DOHH2 (cell line): ENCODE results near the gene TBC1D22A.

Experiments
- H3F3A ChIP-seq: fragments of 200-600 bp; sonication (generic), shearing (Covaris generic); 2 replicates; pipeline ENCODE4 v1.6.0; 2016; ENCODE audit warnings: antibody characterized with exemption, mild to moderate bottlenecking; ENCODE audit not compliant: control insufficient read depth, insufficient read depth
- H3K27ac ChIP-seq: fragments of 200-600 bp; sonication (generic); 2 replicates; pipeline ENCODE4 v1.5.1; 2014; ENCODE audit warnings: low read depth, mild to moderate bottlenecking, low read length, moderate library complexity
- H3K27me3 ChIP-seq: fragments of 200-600 bp; sonication (generic); 2 replicates; pipeline ENCODE4 v1.6.1; 2014; ENCODE audit warnings: mild to moderate bottlenecking, low read length, mixed read lengths; ENCODE audit not compliant: control insufficient read depth
- H3K36me3 ChIP-seq: fragments of 200-600 bp; sonication (generic); 2 replicates; pipeline ENCODE4 v1.6.1; 2014; ENCODE audit warnings: mild to moderate bottlenecking, low read length, moderate library complexity, mixed read lengths; ENCODE audit not compliant: control insufficient read depth
- H3K4me1 ChIP-seq: fragments of 200-600 bp; sonication (generic); 2 replicates; pipeline ENCODE4 v1.6.1; 2014; ENCODE audit warnings: mild to moderate bottlenecking, low read length, mixed read lengths; ENCODE audit not compliant: control insufficient read depth
- H3K4me2 ChIP-seq: fragments of 200-600 bp; sonication (generic); 2 replicates; pipeline ENCODE4 v1.6.0; 2014; ENCODE audit warnings: mild to moderate bottlenecking, low read length, moderate library complexity
- H3K4me3 ChIP-seq: fragments of 200-600 bp; sonication (generic); 2 replicates; pipeline ENCODE4 v1.5.1; 2014; ENCODE audit warnings: mild to moderate bottlenecking, low read length, mixed read lengths
- H3K79me2 ChIP-seq: fragments of 200-600 bp; sonication (generic); 2 replicates; pipeline ENCODE4 v1.6.1; 2014; ENCODE audit warnings: mild to moderate bottlenecking, low read length, mixed read lengths; ENCODE audit not compliant: control insufficient read depth
- H3K9me2 ChIP-seq: fragments of 200-600 bp; sonication (generic); replicated peaks from 2 replicates; pipeline ENCODE4 v1.6.1; 2014; ENCODE audit warnings: mild to moderate bottlenecking, low read length, mixed read lengths; ENCODE audit not compliant: control insufficient read depth
- H3K9me3 ChIP-seq: fragments of 200-600 bp; sonication (generic); 2 replicates; pipeline ENCODE4 v1.6.1; 2014; ENCODE audit warnings: antibody characterized with exemption, low read length, mixed read lengths; ENCODE audit not compliant: control insufficient read depth, insufficient read depth
- H4K20me1 ChIP-seq: fragments of 200-600 bp; sonication (generic); 2 replicates; pipeline ENCODE4 v1.6.0; 2014; ENCODE audit warnings: low read depth, mild to moderate bottlenecking, antibody characterized with exemption, low read length, moderate library complexity; ENCODE audit not compliant: control insufficient read depth, insufficient read depth
- EZH2phosphoT487 ChIP-seq: fragments of 200-600 bp; sonication (generic); IDR thresholded peaks from 2 replicates; pipeline ENCODE4 v1.6.1; 2017; ENCODE audit warnings: borderline replicate concordance, mild to moderate bottlenecking, antibody characterized with exemption, low read length, moderate library complexity, mixed read lengths
- TF ChIP-seq, protein P1 (sequence below): fragments of 200-600 bp; sonication (generic); IDR thresholded peaks from one replicate; pipeline ENCODE4 v1.5.1; 2014; ENCODE audit warnings: antibody characterized with exemption, mild to moderate bottlenecking, low read depth, low read length; ENCODE audit not compliant: poor library complexity, severe bottlenecking

TBC1D22A gene

DNA sequence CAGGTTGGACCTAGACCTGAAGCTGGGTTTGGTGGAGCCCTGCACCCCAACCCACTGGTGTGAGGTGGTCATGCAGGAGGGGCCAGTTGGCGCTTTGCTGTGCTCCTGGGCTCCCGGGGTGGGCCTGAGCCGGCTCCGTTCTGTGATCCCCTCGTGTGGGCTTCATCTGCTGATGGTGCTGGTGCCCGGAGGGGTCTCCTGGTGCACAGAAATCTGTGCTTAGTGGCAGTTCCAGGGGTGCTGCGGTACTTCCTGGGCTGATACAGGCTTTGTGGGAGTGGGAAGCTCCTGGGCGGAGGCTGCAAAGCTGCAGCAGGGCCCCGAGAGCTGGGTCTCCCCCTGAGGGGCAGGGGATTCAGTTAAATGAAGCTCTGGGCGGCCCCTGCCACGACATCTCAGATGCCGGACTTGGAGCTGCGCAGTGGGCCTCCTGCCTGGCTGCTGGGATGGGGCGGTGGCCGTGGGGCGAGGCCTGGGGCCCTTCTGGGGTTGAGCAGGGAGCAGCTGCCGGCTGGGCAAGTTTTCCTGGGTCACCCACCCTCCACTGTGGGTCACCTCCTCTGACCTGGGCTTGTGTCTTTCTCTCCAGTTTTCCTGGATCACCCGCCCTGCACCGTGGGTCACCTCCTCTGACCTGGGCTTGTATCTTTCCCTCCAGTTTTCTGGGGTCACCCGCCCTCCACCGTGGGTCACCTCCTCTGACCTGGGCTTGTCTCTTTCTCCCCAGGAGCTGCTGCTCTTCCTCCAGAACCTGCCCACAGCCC is 410.5 kb downstream of the TBC1D22A start:
- peaks cover 3% of the 10 kb centered on the region; the same call in 1 of the 2 replicates for H3K36me3 ChIP-seq
- H3K4me2 ChIP-seq = no peak overlapping the region
- no peaks in the 10 kb centered on the region for H3F3A ChIP-seq
- no peaks in the 10 kb centered on the region for H3K9me3 ChIP-seq
- no peaks in the 10 kb centered on the region for H3K9me2 ChIP-seq
- no peaks in the 10 kb centered on the region for H3K79me2 ChIP-seq
- no peak overlapping the region for H3K4me3 ChIP-seq
- H3K27me3 ChIP-seq = no peaks in the 10 kb centered on the region
- no peak for TF ChIP-seq EZH2phosphoT487
- TF ChIP-seq, protein P1, sequence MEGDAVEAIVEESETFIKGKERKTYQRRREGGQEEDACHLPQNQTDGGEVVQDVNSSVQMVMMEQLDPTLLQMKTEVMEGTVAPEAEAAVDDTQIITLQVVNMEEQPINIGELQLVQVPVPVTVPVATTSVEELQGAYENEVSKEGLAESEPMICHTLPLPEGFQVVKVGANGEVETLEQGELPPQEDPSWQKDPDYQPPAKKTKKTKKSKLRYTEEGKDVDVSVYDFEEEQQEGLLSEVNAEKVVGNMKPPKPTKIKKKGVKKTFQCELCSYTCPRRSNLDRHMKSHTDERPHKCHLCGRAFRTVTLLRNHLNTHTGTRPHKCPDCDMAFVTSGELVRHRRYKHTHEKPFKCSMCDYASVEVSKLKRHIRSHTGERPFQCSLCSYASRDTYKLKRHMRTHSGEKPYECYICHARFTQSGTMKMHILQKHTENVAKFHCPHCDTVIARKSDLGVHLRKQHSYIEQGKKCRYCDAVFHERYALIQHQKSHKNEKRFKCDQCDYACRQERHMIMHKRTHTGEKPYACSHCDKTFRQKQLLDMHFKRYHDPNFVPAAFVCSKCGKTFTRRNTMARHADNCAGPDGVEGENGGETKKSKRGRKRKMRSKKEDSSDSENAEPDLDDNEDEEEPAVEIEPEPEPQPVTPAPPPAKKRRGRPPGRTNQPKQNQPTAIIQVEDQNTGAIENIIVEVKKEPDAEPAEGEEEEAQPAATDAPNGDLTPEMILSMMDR = no peak
- H4K20me1 ChIP-seq = no peaks in the 10 kb centered on the region
- no peaks in the 10 kb centered on the region for H3K4me1 ChIP-seq
- H3K27ac ChIP-seq = no peak overlapping the region

DNA sequence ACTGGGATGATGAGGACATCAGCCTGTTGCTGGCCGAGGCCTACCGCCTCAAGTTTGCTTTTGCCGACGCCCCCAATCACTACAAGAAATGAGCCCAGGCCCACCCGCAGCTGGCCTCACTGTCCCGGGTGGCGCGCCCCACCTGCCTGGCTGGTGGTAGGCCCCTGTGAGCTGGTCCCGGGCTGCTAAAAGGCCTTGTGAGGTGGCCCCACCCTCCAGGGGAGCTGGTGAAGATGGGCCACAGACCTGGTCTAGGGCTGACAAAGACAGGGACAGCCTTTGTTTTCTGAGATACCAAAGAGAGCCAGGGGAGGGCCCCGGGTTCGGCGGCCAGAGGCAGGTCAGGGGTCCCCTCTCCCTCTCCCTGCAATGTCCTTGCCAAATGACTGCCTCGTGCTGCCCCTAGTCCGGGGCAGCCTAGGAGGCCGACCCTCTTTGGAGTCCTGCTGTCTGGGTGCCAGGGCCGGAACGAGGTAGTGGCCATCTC is 411.1 kb downstream of the TBC1D22A start:
- Histone ChIP-seq H3K79me2 (no peaks in the 10 kb centered on the region), H3K9me3 (no peaks in the 10 kb centered on the region), H3K36me3 (peaks cover 3% of the 10 kb centered on the region; the same call in 1 of the 2 replicates), H4K20me1 (no peaks in the 10 kb centered on the region), H3K9me2 (no peaks in the 10 kb centered on the region), H3K27ac (no peak overlapping the region), H3K4me2 (no peak overlapping the region), H3K27me3 (no peaks in the 10 kb centered on the region), H3K4me1 (no peaks in the 10 kb centered on the region), H3K4me3 (no peak overlapping the region), H3F3A (no peaks in the 10 kb centered on the region)
- TF ChIP-seq, protein P1 = no peak
- TF ChIP-seq EZH2phosphoT487 = no peak

DNA sequence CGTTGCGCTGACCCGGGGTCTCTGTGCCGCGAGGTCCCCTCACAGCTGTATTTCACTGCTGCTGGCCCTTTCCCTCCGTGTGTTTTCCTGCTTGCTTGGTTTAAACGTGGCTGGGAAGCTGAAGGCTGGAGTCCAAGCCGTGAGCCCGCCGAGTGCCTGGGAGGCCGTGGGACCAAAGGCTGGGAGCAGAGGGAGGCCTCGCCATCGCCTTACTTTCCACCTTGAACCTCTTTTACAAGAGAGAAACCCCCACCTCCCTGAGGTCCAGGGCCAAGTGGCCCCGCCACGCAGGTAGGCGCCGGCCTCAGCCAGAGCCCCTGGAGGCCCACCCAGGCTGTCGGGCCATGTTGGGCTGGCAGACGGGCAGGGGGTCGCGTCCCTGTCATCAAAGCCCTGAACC is 411.6 kb downstream of the TBC1D22A start:
- Histone ChIP-seq H3K79me2 (no peaks in the 10 kb centered on the region), H3K9me2 (no peaks in the 10 kb centered on the region), H3K27ac (no peak overlapping the region), H4K20me1 (no peaks in the 10 kb centered on the region), H3K9me3 (no peaks in the 10 kb centered on the region), H3K4me3 (no peak overlapping the region), H3K27me3 (no peaks in the 10 kb centered on the region), H3K36me3 (peaks cover 3% of the 10 kb centered on the region; the same call in 1 of the 2 replicates), H3K4me2 (no peak overlapping the region), H3K4me1 (no peaks in the 10 kb centered on the region), H3F3A (no peaks in the 10 kb centered on the region)
- no peak for TF ChIP-seq EZH2phosphoT487
- TF ChIP-seq, protein P1 = no peak
